Gastroesophageal sphincter (tissue), 4 donors: ENCODE results near the gene CAMSAP1. TPM values are rescaled to one million over a fixed set of nuclear protein-coding genes. Genes with fewer than 3 reads are reported as not detected.
"Not testable (repeated sequence)": the region's sequence is repeated elsewhere in the genome, so short reads cannot be mapped to it uniquely, and the experiment has no call there.

Experiments used
- ATAC-seq: fragments of 150-250 bp; one replicate; pipeline ENCODE4 v1.9.1; 2016; ENCODE audit warnings: mild to moderate bottlenecking, moderate library complexity
- H3K27ac ChIP-seq, 4 donors: fragments of 200-600 bp; sonication (generic) in 3 of 4; 1 replicate in 3 of 4; 2 replicates in 1 of 4; pipeline ENCODE4 v1.5.1; 2016 to 2019
- H3K27me3 ChIP-seq: fragments of 200-600 bp; sonication (generic); one replicate; pipeline ENCODE4 v1.5.1; 2019
- H3K36me3 ChIP-seq, 2 donors: fragments of 200-600 bp; sonication (generic); one replicate each; pipeline ENCODE4 v1.5.1; 2019; ENCODE audit warnings: control low read depth in 1 of 2
- H3K4me1 ChIP-seq, 3 donors: fragments of 200-600 bp; sonication (generic); 1 replicate in 2 of 3; 2 replicates in 1 of 3; pipeline ENCODE4 v1.5.1; 2016 to 2019; ENCODE audit warnings: control low read depth in 2 of 3
- H3K4me3 ChIP-seq, 2 donors: fragments of 200-600 bp; sonication (generic); one replicate each; pipeline ENCODE4 v1.5.1; 2019; ENCODE audit warnings: mild to moderate bottlenecking in 1 of 2, moderate library complexity in 1 of 2
- H3K9me3 ChIP-seq, 3 donors: fragments of 200-600 bp; sonication (generic); one replicate each; pipeline ENCODE4 v1.5.1; 2017 to 2019; ENCODE audit warnings: control low read depth in 2 of 3
- CTCF ChIP-seq, 4 experiments: fragments of 200-600 bp in 2 of 4; fragments of 450-650 bp in 2 of 4; sonication (generic) in 1 of 4; IDR thresholded peaks; one replicate each; pipeline ENCODE4 v1.5.1; 2017 to 2019; ENCODE audit warnings: antibody characterized with exemption in 4 of 4, mild to moderate bottlenecking in 2 of 4, moderate library complexity in 2 of 4
- EP300 ChIP-seq: sonication (generic); formaldehyde crosslinking; IDR thresholded peaks from one replicate; pipeline ENCODE4 v1.6.1; 2017; ENCODE audit warnings: antibody characterized with exemption, mild to moderate bottlenecking
- POLR2A ChIP-seq, 2 donors: fragments of 450-650 bp; IDR thresholded peaks; one replicate each; pipeline ENCODE4 v1.6.1; 2017; ENCODE audit warnings: antibody characterized with exemption in 2 of 2, mild to moderate bottlenecking in 2 of 2, moderate library complexity in 1 of 2
- POLR2AphosphoS5 ChIP-seq: sonication (generic); formaldehyde crosslinking; IDR thresholded peaks from one replicate; pipeline ENCODE4 v1.6.1; 2017; ENCODE audit warnings: antibody characterized with exemption
- WGBS, 2 donors: methylation state at CpG; one replicate each; pipeline ENCODE4 v1.1.5; 2018; ENCODE audit warnings: low coverage in 1 of 2; 5-methylcytosine and 5-hydroxymethylcytosine counted together
- total RNA-seq, 4 donors: library from RNA; depleted of rRNA; stranded (reverse); fragments of >200 nt; gene quantifications; one replicate each; pipeline ENCODE4 v1.1.0, GENCODE V29; 2016

Gene CAMSAP1
- total RNA-seq, 4 donors from 2014 or later = 27.5 to 49.2 (median 28.2) TPM

GRCh38 chr9:135921749-135922310, 14.5 kb upstream of the CAMSAP1 start:
- H3K27me3 ChIP-seq = no peaks in the 10 kb centered on the region
- H3K36me3 ChIP-seq = peaks cover 0 to 31% of the 10 kb centered on the region in 2 donors
- peaks cover 0 to 33% (median 0%) of the 10 kb centered on the region in 3 donors for H3K9me3 ChIP-seq
- no peak for ATAC-seq
- H3K27ac ChIP-seq = no peak overlapping the region
- TF ChIP-seq POLR2AphosphoS5 (no peak), CTCF (IDR thresholded peaks at IDR 0.05) (no peak), EP300 (no peak), POLR2A (IDR thresholded peaks at IDR 0.05) (no peak)
- WGBS, 2 donors = 74 to 100% methylated on average over 1 to 4 of the region's 14 CpGs
- H3K4me3 ChIP-seq = no peak overlapping the region
- H3K4me1 ChIP-seq = no peaks in the 10 kb centered on the region

- no peak overlapping the region for H3K4me3 ChIP-seq
- ATAC-seq = no peak
- TF ChIP-seq POLR2AphosphoS5 = no peak
- TF ChIP-seq CTCF (IDR thresholded peaks at IDR 0.05) = no peak
- no peak for TF ChIP-seq POLR2A (IDR thresholded peaks at IDR 0.05)
- no peak for TF ChIP-seq EP300
- H3K27me3 ChIP-seq = no peaks in the 10 kb centered on the region
- H3K9me3 ChIP-seq = peaks cover 0 to 40% (median 0%) of the 10 kb centered on the region in 3 donors
- peaks cover 0 to 29% of the 10 kb centered on the region in 2 donors for H3K36me3 ChIP-seq
- 48 to 68% methylated on average over 3 to 8 of the region's 24 CpGs for WGBS, 2 donors
- no peaks in the 10 kb centered on the region for H3K4me1 ChIP-seq
- H3K27ac ChIP-seq = no peak overlapping the region
Measured at GRCh38 chr9:135920973-135921585, 13.7 kb upstream of the CAMSAP1 start.

GRCh38 chr9:135920256-135920930, 13.0 kb upstream of the CAMSAP1 start:
- H3K27me3 ChIP-seq = no peaks in the 10 kb centered on the region
- H3K4me3 ChIP-seq = no peak overlapping the region
- peaks cover 0 to 47% (median 0%) of the 10 kb centered on the region in 3 donors for H3K9me3 ChIP-seq
- TF ChIP-seq POLR2AphosphoS5 (no peak), EP300 (no peak), CTCF (IDR thresholded peaks at IDR 0.05) (no peak), POLR2A (IDR thresholded peaks at IDR 0.05) (no peak)
- no peak for ATAC-seq
- no peak overlapping the region for H3K27ac ChIP-seq
- WGBS, 2 donors = no CpG with 5 or more reads among the region's 15 CpGs
- peaks cover 0 to 32% of the 10 kb centered on the region in 2 donors for H3K36me3 ChIP-seq
- H3K4me1 ChIP-seq = no peaks in the 10 kb centered on the region

GRCh38 chr9:135919318-135919890, 12.1 kb upstream of the CAMSAP1 start:
- WGBS, 2 donors = 100% methylated on average over 7 of the region's 11 CpGs; no CpG with 5 or more reads in 1 of the 2 donors
- peaks cover 0 to 57% (median 0%) of the 10 kb centered on the region in 3 donors for H3K9me3 ChIP-seq

GRCh38 chr9:135916227-135916626, 8.9 kb upstream of the CAMSAP1 start:
- not testable (repeated sequence) for H3K4me1 ChIP-seq, H3K4me3 ChIP-seq, H3K27ac ChIP-seq, H3K27me3 ChIP-seq, ATAC-seq
- H3K9me3 ChIP-seq = peaks cover 0 to 78% (median 0%) of the 10 kb centered on the region in 3 donors
- 83 to 99% methylated on average over 8 to 11 of the region's 12 CpGs for WGBS, 2 donors
- peaks cover 0 to 54% of the 10 kb centered on the region in 2 donors for H3K36me3 ChIP-seq

More at GRCh38 chr9:135919318-135919890, 12.1 kb upstream of the CAMSAP1 start:
- Histone ChIP-seq H3K4me3 (no peak overlapping the region), H3K27me3 (no peaks in the 10 kb centered on the region), H3K27ac (no peak overlapping the region), H3K4me1 (no peaks in the 10 kb centered on the region), H3K36me3 (peaks cover 0 to 32% of the 10 kb centered on the region in 2 donors)
- TF ChIP-seq POLR2AphosphoS5 (no peak), POLR2A (IDR thresholded peaks at IDR 0.05) (no peak), EP300 (no peak), CTCF (IDR thresholded peaks at IDR 0.05) (no peak)
- ATAC-seq = no peak
